Kidney (tissue), 14 donors: ENCODE data around the gene SLC25A20. TPM values are rescaled to one million over a fixed set of nuclear protein-coding genes. Genes with fewer than 3 reads are reported as not detected.

Experiments used
- DNase-seq, 5 donors: peaks; one replicate each; pipeline ENCODE4 v3.0.0-alpha.2; 2013 to 2020
- FAIRE-seq: peaks from 2 replicates; lab custom pipeline; 2012; peaks lifted over from hg19 to GRCh38; lab: Jason Lieb, UNC
- H3K27ac ChIP-seq, 2 donors: one replicate each; pipeline ENCODE4 v1.7.0; 2013; ENCODE audit warnings: low read depth in 2 of 2, low read length in 2 of 2, inconsistent platforms in 1 of 2
- H3K27me3 ChIP-seq: one replicate; pipeline ENCODE4 v1.7.1; 2013; ENCODE audit warnings: low read length, inconsistent platforms; ENCODE audit not compliant: control insufficient read depth, insufficient read depth
- H3K36me3 ChIP-seq, 3 donors: one replicate each; pipeline versions ENCODE4 v1.7.0 to v1.7.1; 2013; ENCODE audit warnings: low read length in 3 of 3, control low read depth in 1 of 3, inconsistent platforms in 1 of 3; ENCODE audit not compliant: insufficient read depth in 3 of 3, control insufficient read depth in 2 of 3
- H3K4me1 ChIP-seq, 3 donors: one replicate each; pipeline versions ENCODE4 v1.7.0 to v1.7.1; 2013; ENCODE audit warnings: low read length in 3 of 3, inconsistent platforms in 1 of 3, low read depth in 1 of 3; ENCODE audit not compliant: control insufficient read depth in 2 of 3, insufficient read depth in 2 of 3
- H3K4me3 ChIP-seq, 3 donors: one replicate each; pipeline versions ENCODE4 v1.7.0 to v1.8.1; 2013; ENCODE audit warnings: low read length in 3 of 3, control low read depth in 1 of 3, inconsistent platforms in 1 of 3
- H3K9ac ChIP-seq, 3 donors: one replicate each; pipeline versions ENCODE4 v1.7.0 to v1.7.1; 2013; ENCODE audit warnings: low read length in 3 of 3, control low read depth in 1 of 3, inconsistent platforms in 1 of 3
- H3K9me3 ChIP-seq, 3 donors: one replicate each; pipeline versions ENCODE4 v1.7.0 to v1.7.1; 2013; ENCODE audit warnings: low read length in 3 of 3, control low read depth in 1 of 3, inconsistent platforms in 1 of 3; ENCODE audit not compliant: control insufficient read depth in 2 of 3, insufficient read depth in 1 of 3
- CTCF ChIP-seq: IDR thresholded peaks from 3 replicates; pipeline ENCODE4 v1.5.1; 2012; ENCODE audit warnings: mild to moderate bottlenecking, moderate library complexity, borderline replicate concordance; ENCODE audit not compliant: insufficient read depth; ENCODE audit errors: extremely low read depth
- intact Hi-C: fragments of 100-400 bp; cut with DNase I; formaldehyde crosslinking; loops from one replicate; pipeline ENCODE4 v1.11.1; 2022
- polyA plus RNA-seq: library from polyadenylated mRNA; stranded (reverse); fragments of 350-450 nt; fragmentation: Illumina TruSeq; extraction: RNeasy Lipid Tissue Mini Kit (QIAGEN cat#74804); gene quantifications from one replicate; pipeline ENCODE4 v1.2.3, GENCODE V29; 2014; ENCODE audit warnings: low read depth, low replicate concordance; ENCODE audit not compliant: insufficient read depth
- total RNA-seq: library from RNA; stranded (reverse); fragmentation: NEBNext Ultra II Directional; extraction: Animal tissue kit (Norgen Biotek cat#: 25700); gene quantifications from one replicate; pipeline ENCODE4 v1.2.1, GENCODE V29; 2021
- donor health status: control.
- donor health status: control.
- donor health status: control.
- donor health status: control.
- donor health status: control.
- donor health status: DM: yes; HTN: yes; CAD: no.
- donor health status: Normal renal cell carcinoma (clear cell type).

Gene SLC25A20
- total and polyA plus RNA-seq, 2 donors from 2014 or later, result 9.9 to 59.2 TPM

GRCh38 chr3:48896936-48897335 is 1.7 kb downstream of the SLC25A20 start:
- Histone ChIP-seq H3K36me3 (peaks cover 0 to 1% (median 0%) of the 10 kb centered on the region in 3 donors), H3K4me1 (peaks cover 0 to 8% (median 6%) of the 10 kb centered on the region in 3 donors), H3K27me3 (no peaks in the 10 kb centered on the region), H3K9me3 (no peaks in the 10 kb centered on the region), H3K9ac (no peak overlapping the region), H3K27ac (no peak overlapping the region), H3K4me3 (no peak overlapping the region)
- no peak for TF ChIP-seq CTCF
- peak in 1 of 5 donors; percentile 13 for DNase-seq
- intact Hi-C loops, result no loop called here
- FAIRE-seq, result no peak

GRCh38 chr3:48894516-48894915 is 4.2 kb downstream of the SLC25A20 start:
- Histone ChIP-seq H3K27ac (no peak overlapping the region), H3K36me3 (peaks cover 0 to 4% (median 0%) of the 10 kb centered on the region in 3 donors), H3K27me3 (no peaks in the 10 kb centered on the region), H3K9me3 (no peaks in the 10 kb centered on the region), H3K9ac (no peak overlapping the region), H3K4me3 (no peak overlapping the region), H3K4me1 (peaks cover 0 to 8% (median 6%) of the 10 kb centered on the region in 3 donors)
- FAIRE-seq (no peak), DNase-seq (no peak)
- intact Hi-C loops, result no loop called here
- TF ChIP-seq CTCF, result no peak

- H3K9ac ChIP-seq, result no peak overlapping the region
- H3K4me1 ChIP-seq, result peaks cover 0 to 7% (median 0%) of the 10 kb centered on the region in 3 donors
- H3K4me3 ChIP-seq, result no peak overlapping the region
- no peak for TF ChIP-seq CTCF
- H3K36me3 ChIP-seq, result peaks cover 0 to 4% (median 3%) of the 10 kb centered on the region in 3 donors
- no peaks in the 10 kb centered on the region for H3K27me3 ChIP-seq
- FAIRE-seq (no peak), DNase-seq (no peak)
- no peaks in the 10 kb centered on the region for H3K9me3 ChIP-seq
- intact Hi-C loops, result no loop called here
- H3K27ac ChIP-seq, result no peak overlapping the region
Observed at GRCh38 chr3:48891606-48892005, 7.1 kb downstream of the SLC25A20 start.

- Histone ChIP-seq H3K9me3 (no peaks in the 10 kb centered on the region), H3K36me3 (peaks cover 0 to 3% (median 0%) of the 10 kb centered on the region in 3 donors), H3K4me3 (no peak overlapping the region), H3K4me1 (peaks cover 0 to 7% (median 0%) of the 10 kb centered on the region in 3 donors), H3K27ac (no peak overlapping the region), H3K27me3 (no peaks in the 10 kb centered on the region), H3K9ac (no peak overlapping the region)
- no peak for TF ChIP-seq CTCF
- FAIRE-seq, result no peak
- intact Hi-C loops, result no loop called here
- no peak for DNase-seq
Observed at GRCh38 chr3:48885753-48886152, 12.9 kb downstream of the SLC25A20 start.
